Left hindlimb (tissue), 1 donor: Measurements from ENCODE around the gene PMAIP1.

Experiments used
- DNase-seq: peaks from one replicate; pipeline ENCODE4 v3.0.0-alpha.2; 2018

Gene PMAIP1

GRCh38 chr18:59916746-59917145, 16.9 kb downstream of the PMAIP1 start:
- DNase-seq: no peak

- no peak for DNase-seq
Observed at GRCh38 chr18:59917422-59917821, 17.6 kb downstream of the PMAIP1 start.

- peak; percentile 52 for DNase-seq
Observed at GRCh38 chr18:59918320-59918755, 18.5 kb downstream of the PMAIP1 start.

GRCh38 chr18:59918997-59919396, 19.2 kb downstream of the PMAIP1 start:
- no peak for DNase-seq

- DNase-seq: no peak
Observed at GRCh38 chr18:59921384-59921891, 21.6 kb downstream of the PMAIP1 start.

GRCh38 chr18:59923539-59924196, 23.9 kb downstream of the PMAIP1 start:
- DNase-seq: no peak

GRCh38 chr18:59926131-59926530, 26.3 kb downstream of the PMAIP1 start:
- no peak for DNase-seq

DNA sequence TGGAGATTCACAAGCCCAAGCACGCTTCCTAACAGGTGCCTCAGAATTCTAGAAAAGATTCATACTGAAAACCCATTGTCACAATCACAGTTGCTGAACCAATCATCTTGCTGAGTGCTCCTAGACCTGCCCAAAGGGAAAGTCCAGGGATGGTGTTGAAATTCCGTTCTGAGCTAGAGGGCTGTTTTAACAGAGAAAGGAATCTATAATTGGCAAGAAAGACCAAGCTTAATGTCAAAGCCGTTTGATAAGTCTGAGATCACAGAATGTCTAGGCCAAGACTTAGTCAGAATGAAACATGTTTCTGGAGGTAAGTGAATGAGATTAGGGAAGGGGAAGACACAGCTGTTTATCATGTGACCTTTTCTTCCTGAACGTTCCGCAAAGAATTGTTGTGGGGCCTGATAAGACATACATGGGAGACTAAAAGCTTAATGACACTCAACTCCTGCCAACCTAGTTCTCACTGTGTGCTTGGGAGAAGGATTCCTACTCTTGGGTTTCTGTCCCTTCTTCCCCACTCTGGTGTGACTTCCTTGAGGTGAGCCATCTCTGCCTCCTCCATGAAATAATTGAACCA, 27.5 kb downstream of the PMAIP1 start:
- DNase-seq: no peak

DNA sequence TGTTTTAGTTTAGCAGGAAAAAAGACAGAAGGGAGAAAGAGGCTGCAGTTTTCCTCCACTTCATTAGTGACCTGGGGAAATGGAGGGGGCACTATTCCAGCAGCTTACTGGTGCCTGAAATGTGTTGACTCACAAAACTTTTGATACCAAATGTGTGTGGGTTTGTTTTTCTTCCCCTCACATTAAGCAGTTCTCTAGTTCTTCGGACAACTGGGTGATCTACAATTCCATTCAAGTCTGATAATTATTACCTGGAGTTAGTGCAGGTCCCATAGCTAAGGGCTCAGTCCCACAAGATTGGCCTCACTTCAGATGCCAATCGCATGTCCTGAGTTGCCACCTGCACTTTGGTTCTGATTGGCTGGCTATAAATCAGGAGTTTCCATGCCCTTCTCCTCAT, 28.4 kb downstream of the PMAIP1 start:
- no peak for DNase-seq

DNA sequence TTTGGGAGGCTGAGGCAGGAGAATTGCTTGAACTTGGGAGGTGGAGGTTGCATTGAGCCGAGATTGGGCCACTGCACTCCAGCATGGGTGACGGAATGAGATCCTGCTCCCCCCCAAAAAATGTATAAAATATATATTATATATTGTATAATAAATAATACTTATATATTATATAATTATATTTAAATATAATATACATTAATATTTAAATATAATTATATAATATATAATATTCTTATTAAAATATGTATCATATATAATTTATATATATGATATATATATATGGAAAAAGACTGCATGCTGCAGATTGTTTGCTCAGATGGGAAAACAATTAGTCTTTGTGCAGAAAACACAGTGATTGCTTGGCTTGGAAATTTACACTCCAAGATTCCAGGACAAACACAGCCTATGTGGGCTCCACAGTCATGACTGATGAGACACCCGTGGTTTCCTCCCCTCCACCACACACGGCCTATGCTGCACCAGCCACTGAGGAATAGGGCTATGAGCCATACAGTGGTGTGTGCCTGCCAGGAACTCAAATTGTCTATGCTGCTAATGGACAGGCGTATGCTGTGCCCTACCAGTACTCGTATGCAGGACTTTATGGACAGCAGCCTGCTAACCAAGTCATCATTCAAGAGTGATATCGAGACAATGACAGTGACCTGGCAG, 30.0 kb downstream of the PMAIP1 start:
- DNase-seq: no peak

DNA sequence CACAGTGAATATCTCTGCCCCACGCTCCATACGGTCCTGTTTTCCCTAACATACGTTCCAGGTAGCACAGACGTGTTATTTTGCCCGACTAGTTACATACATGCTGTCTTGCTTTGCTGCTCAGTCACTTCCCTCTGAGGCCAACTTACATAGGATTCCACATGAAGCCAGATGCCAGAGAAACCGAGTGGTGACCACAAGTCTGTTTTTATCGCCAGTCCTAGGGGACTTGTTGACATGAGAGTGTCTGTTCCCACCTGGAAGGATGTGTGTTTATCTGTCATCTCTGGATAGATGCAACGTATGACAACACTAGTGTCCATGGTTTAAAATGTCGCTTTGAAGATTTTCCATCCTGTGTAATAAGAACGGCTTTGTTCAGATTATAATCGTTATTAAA, 32.6 kb downstream of the PMAIP1 start:
- DNase-seq: no peak

- DNase-seq: no peak
Observed at GRCh38 chr18:59938676-59939075, 38.9 kb downstream of the PMAIP1 start.

GRCh38 chr18:59939127-59939526, 39.3 kb downstream of the PMAIP1 start:
- DNase-seq: no peak

DNA sequence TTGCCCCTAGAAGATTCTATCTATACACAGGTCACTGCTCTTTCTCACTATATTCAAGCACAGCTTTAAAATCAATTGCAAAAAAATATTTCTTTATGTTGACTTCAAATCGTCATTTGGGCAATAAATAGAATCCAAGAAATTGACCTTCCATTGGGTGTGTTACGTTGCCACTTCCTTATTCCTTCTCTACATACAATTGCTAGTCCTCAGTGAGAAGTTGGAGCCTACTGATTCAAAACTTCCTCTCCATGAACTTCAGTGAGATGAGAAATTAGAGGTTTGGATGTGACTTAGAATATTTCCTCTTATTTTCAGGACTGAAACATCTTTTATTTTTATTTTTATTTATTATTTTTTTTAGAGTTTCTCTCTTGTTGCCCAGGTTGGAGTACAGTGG, 40.3 kb downstream of the PMAIP1 start:
- no peak for DNase-seq

GRCh38 chr18:59941331-59941730, 41.5 kb downstream of the PMAIP1 start:
- DNase-seq: no peak

- DNase-seq: no peak
Observed at GRCh38 chr18:59942601-59943000, 42.8 kb downstream of the PMAIP1 start.

DNA sequence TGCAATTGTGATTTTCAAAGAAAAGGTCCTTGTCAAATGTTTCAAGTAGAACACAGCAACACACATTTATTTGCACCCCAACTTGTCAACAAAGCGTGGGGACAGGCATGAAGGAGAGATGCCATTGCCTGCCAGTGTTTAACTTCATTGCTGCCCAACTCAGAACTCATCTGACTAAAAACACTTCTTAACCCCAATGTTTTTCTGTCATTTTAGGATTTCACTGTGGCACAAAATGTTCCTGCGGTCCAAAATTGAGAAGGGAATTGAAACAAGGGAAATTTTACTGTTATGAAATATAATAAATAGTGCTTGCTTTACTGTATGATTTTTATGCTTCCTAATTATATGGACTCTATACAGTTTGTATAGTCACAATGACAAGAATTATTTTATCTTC, 45.7 kb downstream of the PMAIP1 start:
- DNase-seq: no peak

DNA sequence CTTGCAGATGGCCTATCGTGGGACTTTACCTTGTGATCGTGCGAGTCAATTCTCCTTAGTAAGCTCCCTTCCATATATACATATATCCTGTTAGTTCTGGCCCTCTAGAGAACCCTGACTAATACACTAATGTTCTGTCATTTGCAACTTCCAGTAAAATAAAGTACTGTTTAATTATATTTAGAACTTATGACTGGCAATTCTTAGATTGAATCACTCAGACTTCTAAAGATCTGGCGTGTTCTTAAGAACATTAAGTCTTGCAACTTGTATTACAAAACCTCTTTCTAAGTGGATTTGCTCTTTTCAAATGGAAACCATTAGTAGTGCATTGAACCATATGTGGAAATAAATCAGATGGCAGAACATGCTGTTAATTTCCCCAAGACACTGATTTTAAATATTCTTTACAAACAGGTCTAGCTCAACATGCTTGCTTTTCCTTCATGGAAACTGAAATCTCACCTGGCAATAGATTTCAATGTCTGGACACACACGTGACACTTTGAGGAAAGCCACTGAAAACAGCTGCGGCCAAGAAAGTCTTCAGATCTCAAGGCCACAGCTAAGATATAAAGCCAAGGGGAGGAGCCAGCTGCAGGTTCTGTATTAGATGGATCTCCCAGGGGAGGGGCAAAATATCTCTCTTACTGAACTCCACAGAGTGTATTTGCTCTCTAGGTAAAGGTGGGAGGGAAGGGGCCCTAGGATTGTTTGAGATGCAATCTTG, 50.6 kb downstream of the PMAIP1 start:
- DNase-seq: no peak

DNA sequence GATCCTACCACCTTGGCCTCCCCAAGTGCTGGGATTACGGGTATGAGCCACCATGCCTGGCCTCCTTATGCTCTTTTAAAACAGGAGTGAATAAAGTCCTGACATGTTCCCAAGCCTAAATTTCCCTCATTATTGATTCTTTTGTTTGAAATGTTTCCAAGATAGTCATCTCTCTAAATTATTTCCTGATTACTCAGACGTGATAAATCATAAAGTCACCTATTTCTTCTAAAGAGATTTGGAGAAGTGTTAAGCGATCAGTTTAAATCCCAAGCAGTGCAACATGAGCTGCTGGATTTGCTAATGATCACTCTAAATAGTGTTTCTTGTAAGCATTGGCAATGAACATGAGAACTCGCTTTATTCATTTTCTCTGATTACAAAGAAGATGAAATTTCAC, 51.8 kb downstream of the PMAIP1 start:
- no peak for DNase-seq

GRCh38 chr18:59952283-59953007, 52.6 kb downstream of the PMAIP1 start:
- DNase-seq: no peak
